IMR-90 (cell line): ENCODE results near the gene TBRG4. TPM values are rescaled to one million over a fixed set of nuclear protein-coding genes. Genes with fewer than 3 reads are reported as not detected.

Experiments
- ATAC-seq: fragments of 200-7000 bp; cut with Tn5 transposase; 2 replicates; pipeline ENCODE4 v1.9.1; 2020; ENCODE audit warnings: low read depth, mild to moderate bottlenecking, moderate library complexity
- BruUV-seq: library from RNA; stranded (reverse); fragments of 400-500 nt; replicated peaks from 2 replicates; lab custom pipeline; 2021; lab: Mats Ljungman, UMichigan
- CTCF ChIA-PET: fragments of 300-600 bp; formaldehyde crosslinking; extraction: SDS; loops from one replicate; lab custom pipeline; 2021; ENCODE audit warnings: antibody characterized with exemption; lab: Yijun Ruan, JAX
- POLR2A ChIA-PET: fragments of 300-600 bp; sonication (Branson Sonifier 250); formaldehyde crosslinking; loops from one replicate; lab custom pipeline; 2022; ENCODE audit warnings: antibody characterized with exemption; ENCODE audit not compliant: unreplicated experiment; lab: Charles Lee
- DNase-seq: peaks from one replicate; pipeline ENCODE4 v3.0.0; 2013
- H2AFZ ChIP-seq: replicated peaks from 2 replicates; pipeline ENCODE3; 2013; ENCODE audit warnings: low read length, mild to moderate bottlenecking; ENCODE audit not compliant: poor library complexity
- H2AK5ac ChIP-seq: 2 replicates; pipeline ENCODE4 v1.6.1; 2013; ENCODE audit warnings: low read depth, low read length, inconsistent platforms
- H2AK9ac ChIP-seq: replicated peaks from 2 replicates; pipeline ENCODE3; 2013; ENCODE audit warnings: mild to moderate bottlenecking, low read depth, low read length, moderate library complexity; ENCODE audit not compliant: poor library complexity
- H2BK120ac ChIP-seq: 2 replicates; pipeline ENCODE4 v1.6.1; 2013; ENCODE audit warnings: low read depth, low read length, inconsistent platforms
- H2BK15ac ChIP-seq: 3 replicates; pipeline ENCODE4 v1.6.1; 2013; ENCODE audit warnings: low read depth, low read length, inconsistent platforms
- H2BK20ac ChIP-seq: 2 replicates; pipeline ENCODE4 v1.6.1; 2013; ENCODE audit warnings: low read depth, mild to moderate bottlenecking, inconsistent platforms, low read length, moderate library complexity
- H2BK5ac ChIP-seq: 2 replicates; pipeline ENCODE4 v1.6.1; 2013; ENCODE audit warnings: mild to moderate bottlenecking, low read depth, low read length, inconsistent platforms; ENCODE audit not compliant: poor library complexity, severe bottlenecking
- H3K14ac ChIP-seq: replicated peaks from 2 replicates; pipeline ENCODE4 v1.6.1; 2013; ENCODE audit warnings: low read depth, low read length, inconsistent platforms
- H3K18ac ChIP-seq: 2 replicates; pipeline ENCODE4 v1.6.1; 2013; ENCODE audit warnings: low read depth, low read length, control low read depth
- H3K23ac ChIP-seq: 2 replicates; pipeline ENCODE4 v1.6.1; 2013; ENCODE audit warnings: low read depth, low read length, inconsistent platforms
- H3K27ac ChIP-seq: 2 replicates; pipeline ENCODE4 v1.5.1; 2013; ENCODE audit warnings: mild to moderate bottlenecking, control low read depth, low read length; ENCODE audit not compliant: insufficient read depth
- H3K27me3 ChIP-seq: 2 replicates; pipeline ENCODE4 v1.6.1; 2013; ENCODE audit warnings: low read length; ENCODE audit not compliant: control insufficient read depth, insufficient read depth
- H3K36me3 ChIP-seq: 2 replicates; pipeline ENCODE4 v1.6.1; 2013; ENCODE audit warnings: low read length, mixed read lengths; ENCODE audit not compliant: control insufficient read depth, insufficient read depth
- H3K4ac ChIP-seq: 2 replicates; pipeline ENCODE4 v1.6.1; 2013; ENCODE audit warnings: low read depth, low read length, inconsistent platforms
- H3K4me1 ChIP-seq: 2 replicates; pipeline ENCODE4 v1.6.1; 2013; ENCODE audit warnings: low read length, mixed read lengths; ENCODE audit not compliant: control insufficient read depth, insufficient read depth
- H3K4me2 ChIP-seq: 2 replicates; pipeline ENCODE4 v1.6.1; 2013; ENCODE audit warnings: low read depth, mild to moderate bottlenecking, control low read depth, low read length, moderate library complexity
- H3K4me3 ChIP-seq: 2 replicates; pipeline ENCODE4 v1.5.1; 2013; ENCODE audit warnings: low read depth, mild to moderate bottlenecking, control low read depth, low read length, moderate library complexity; ENCODE audit not compliant: insufficient read depth
- H3K56ac ChIP-seq: 2 replicates; pipeline ENCODE4 v1.6.1; 2013; ENCODE audit warnings: low read length, inconsistent platforms; ENCODE audit not compliant: insufficient read depth; ENCODE audit errors: extremely low read depth
- H3K79me1 ChIP-seq, 2 experiments: 2 replicates each; pipeline ENCODE4 v1.6.1; 2013; ENCODE audit warnings: low read length in 2 of 2, inconsistent platforms in 1 of 2, low read depth in 1 of 2
- H3K9ac ChIP-seq: 2 replicates; pipeline ENCODE4 v1.6.1; 2013; ENCODE audit warnings: low read depth, low read length, control low read depth
- H3K9me1 ChIP-seq: 2 replicates; pipeline ENCODE4 v1.6.1; 2013; ENCODE audit warnings: low read length, inconsistent platforms; ENCODE audit not compliant: insufficient read depth
- H3K9me3 ChIP-seq: 2 replicates; pipeline ENCODE4 v1.6.1; 2013; ENCODE audit warnings: low read length; ENCODE audit not compliant: control insufficient read depth, insufficient read depth
- H4K20me1 ChIP-seq: 2 replicates; pipeline ENCODE4 v1.6.1; 2013; ENCODE audit warnings: low read length, inconsistent platforms; ENCODE audit not compliant: insufficient read depth
- H4K5ac ChIP-seq: 2 replicates; pipeline ENCODE4 v1.6.1; 2013; ENCODE audit warnings: mild to moderate bottlenecking, low read depth, low read length, control low read depth
- H4K8ac ChIP-seq, 2 experiments: 2 replicates each; pipeline ENCODE4 v1.6.1; 2013; ENCODE audit warnings: low read depth in 2 of 2, low read length in 2 of 2, control low read depth in 1 of 2, inconsistent platforms in 1 of 2
- H4K91ac ChIP-seq: 2 replicates; pipeline ENCODE4 v1.6.1; 2013; ENCODE audit warnings: low read depth, low read length, inconsistent platforms; ENCODE audit not compliant: insufficient read depth
- BHLHE40 ChIP-seq: fragments of 150-350 bp; IDR thresholded peaks from 2 replicates; pipeline ENCODE4 v1.6.1; 2016; ENCODE audit warnings: mild to moderate bottlenecking, low read depth, low read length
- CEBPB ChIP-seq: IDR thresholded peaks from 2 replicates; pipeline ENCODE4 v1.6.1; 2012; ENCODE audit warnings: low read depth, low read length, improper control_type of control experiment
- MAZ ChIP-seq: IDR thresholded peaks from 2 replicates; pipeline ENCODE4 v1.6.1; 2012; ENCODE audit warnings: low read depth, mild to moderate bottlenecking, low read length, improper control_type of control experiment, moderate library complexity, borderline replicate concordance
- POLR2A ChIP-seq: IDR thresholded peaks from 2 replicates; pipeline ENCODE4 v1.6.1; 2012; ENCODE audit warnings: mild to moderate bottlenecking, low read depth, low read length
- WGBS, 2 experiments: methylation state at CpG; one replicate each; pipeline versions ENCODE4 v1.1.5 to v1.1.7; 2013; ENCODE audit warnings: missing lambda C conversion rate in 2 of 2; ENCODE audit not compliant: insufficient read length in 1 of 2; ENCODE audit errors: extremely low coverage in 2 of 2; 5-methylcytosine and 5-hydroxymethylcytosine counted together
- dilution Hi-C: fragments of 300-500 bp; cut with HindIII; formaldehyde crosslinking; loops from one replicate; pipeline ENCODE4 v1.14.3; 2018; ENCODE audit warnings: low sequenced_read_pairs; ENCODE audit not compliant: unreplicated experiment
- in situ Hi-C: fragments of 300-500 bp; cut with MboI; formaldehyde crosslinking; loops from 3 replicates; pipeline ENCODE4 v1.14.3; 2019; ENCODE audit warnings: low sequenced_read_pairs, inconsistent platforms, mixed read lengths
- intact Hi-C: fragments of 100-400 bp; cut with micrococcal nuclease; formaldehyde crosslinking; loops from 2 replicates; pipeline ENCODE4 v1.10.0; 2022
- polyA plus RNA-seq, 3 experiments: library from polyadenylated mRNA; depleted of rRNA; stranded (reverse); fragments of >200 nt; gene quantifications; 2 replicates each; pipeline ENCODE4 v1.2.3, GENCODE V29; 2012; ENCODE audit warnings: low replicate concordance in 1 of 3
- total RNA-seq: library from RNA; depleted of rRNA; stranded (reverse); fragments of >200 nt; gene quantifications from 2 replicates; pipeline ENCODE4 v1.2.3, GENCODE V29; 2012

Gene TBRG4
- total and polyA plus RNA-seq, 2 of the 4 experiments (the other 2 are of a cell fraction): 71.6 to 77.6 TPM

DNA sequence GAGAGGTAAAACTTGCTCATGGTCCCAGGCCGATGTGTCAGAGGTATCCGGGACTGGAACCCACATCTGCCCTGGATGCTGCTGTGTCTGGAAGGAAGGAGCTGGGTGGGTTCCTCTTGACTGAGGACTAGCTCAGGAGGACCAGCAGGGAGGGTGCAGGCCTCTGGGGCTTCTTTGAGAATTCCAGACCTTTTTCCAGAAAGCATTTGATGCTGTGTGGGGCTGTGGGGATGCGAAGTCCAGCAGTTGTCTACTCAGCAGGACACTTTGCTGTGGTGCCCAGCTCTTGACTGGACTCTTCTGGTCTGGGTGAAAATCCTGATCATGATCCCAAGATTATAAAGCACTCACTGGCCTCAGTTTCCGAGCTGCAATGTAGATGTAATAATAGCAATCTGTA lies 47.8 kb upstream of the TBRG4 start:
- POLR2A ChIA-PET: no interaction called here
- no peak overlapping the region for H2AK5ac ChIP-seq
- no peak overlapping the region for H2BK5ac ChIP-seq
- no peak overlapping the region for H3K4me3 ChIP-seq
- WGBS, 2 experiments: 100% methylated on average over 2 of the region's 4 CpGs; no CpG with 5 or more reads in 1 of the 2 experiments
- H4K20me1 ChIP-seq: no peaks in the 10 kb centered on the region
- H3K27ac ChIP-seq: no peak overlapping the region
- no peak overlapping the region for H3K14ac ChIP-seq
- ATAC-seq (no peak), DNase-seq (no peak)
- no peak overlapping the region for H3K4me2 ChIP-seq
- no peak overlapping the region for H4K5ac ChIP-seq
- in situ Hi-C loops (loop anchor here (10.0 kb wide), 1 partner anchor 696 kb away; no protein-coding TSS in a partner anchor), intact Hi-C loops (no loop called here), dilution Hi-C loops (no loop called here)
- CTCF ChIA-PET: no interaction called here
- no peak overlapping the region for H2AK9ac ChIP-seq
- no peaks in the 10 kb centered on the region for H3K9me1 ChIP-seq
- no peak overlapping the region for H4K8ac ChIP-seq
- no peak overlapping the region for H4K91ac ChIP-seq
- no TSS peak for BruUV-seq
- no peak overlapping the region for H2BK15ac ChIP-seq
- no peaks in the 10 kb centered on the region for H3K36me3 ChIP-seq
- H3K18ac ChIP-seq: no peak overlapping the region
- TF ChIP-seq POLR2A (no peak), CEBPB (no peak), BHLHE40 (no peak), MAZ (no peak)
- H3K23ac ChIP-seq: no peak overlapping the region
- H3K4ac ChIP-seq: no peak overlapping the region
- no peaks in the 10 kb centered on the region for H3K79me1 ChIP-seq
- H3K56ac ChIP-seq: no peak overlapping the region
- H2BK120ac ChIP-seq: no peak overlapping the region
- no peak overlapping the region for H3K9ac ChIP-seq
- H2BK20ac ChIP-seq: no peak overlapping the region
- peaks cover 51% of the 10 kb centered on the region for H3K27me3 ChIP-seq
- H2AFZ ChIP-seq: no peak overlapping the region
- no peaks in the 10 kb centered on the region for H3K9me3 ChIP-seq
- no peaks in the 10 kb centered on the region for H3K4me1 ChIP-seq
